Upper lobe of left lung (tissue), 6 donors: ENCODE measurements around the gene MTF2. TPM values are rescaled to one million over a fixed set of nuclear protein-coding genes. Genes with fewer than 3 reads are reported as not detected.

Experiments
- ATAC-seq, 2 donors: fragments of 200-7000 bp; cut with Tn5 transposase; one replicate each; pipeline ENCODE4 v1.9.1; 2022; ENCODE audit warnings: mild to moderate bottlenecking in 2 of 2, moderate library complexity in 2 of 2; ENCODE audit not compliant: low FRiP score in 2 of 2
- DNase-seq, 2 donors: peaks; one replicate each; pipeline ENCODE4 v3.0.0-alpha.2; 2019 to 2020
- H3K27ac ChIP-seq, 4 donors: fragments of 200-600 bp; sonication (generic); one replicate each; pipeline ENCODE4 v1.5.1; 2016 to 2019
- H3K27me3 ChIP-seq, 4 donors: fragments of 200-600 bp; sonication (generic); one replicate each; pipeline ENCODE4 v1.5.1; 2017 to 2019
- H3K36me3 ChIP-seq, 4 donors: fragments of 200-600 bp; sonication (generic); one replicate each; pipeline ENCODE4 v1.5.1; 2016 to 2019
- H3K4me1 ChIP-seq, 4 donors: fragments of 200-600 bp; sonication (generic); one replicate each; pipeline ENCODE4 v1.5.1; 2018 to 2019
- H3K4me3 ChIP-seq, 4 donors: fragments of 200-600 bp; sonication (generic); one replicate each; pipeline ENCODE4 v1.5.1; 2017 to 2019; ENCODE audit warnings: mild to moderate bottlenecking in 2 of 4, moderate library complexity in 1 of 4
- H3K9me3 ChIP-seq, 4 donors: fragments of 200-600 bp; sonication (generic); one replicate each; pipeline ENCODE4 v1.5.1; 2018 to 2019
- CTCF ChIP-seq, 6 experiments: fragments of 450-650 bp in 4 of 6; fragments of 200-600 bp in 2 of 6; sonication (generic) in 2 of 6; IDR thresholded peaks; one replicate each; pipeline ENCODE4 v1.5.1; 2016 to 2019; ENCODE audit warnings: antibody characterized with exemption in 6 of 6
- EP300 ChIP-seq, 4 donors: sonication (generic); formaldehyde crosslinking; IDR thresholded peaks; one replicate each; pipeline ENCODE4 v1.5.1; 2017; ENCODE audit warnings: antibody characterized with exemption in 4 of 4, control low read depth in 2 of 4
- POLR2A ChIP-seq, 4 donors: fragments of 450-650 bp; IDR thresholded peaks; one replicate each; pipeline ENCODE4 v1.5.1; 2016 to 2017; ENCODE audit warnings: antibody characterized with exemption in 4 of 4, mild to moderate bottlenecking in 2 of 4
- POLR2AphosphoS5 ChIP-seq, 2 donors: sonication (generic); formaldehyde crosslinking; IDR thresholded peaks; one replicate each; pipeline ENCODE4 v1.5.1; 2017; ENCODE audit warnings: antibody characterized with exemption in 2 of 2
- WGBS, 2 donors: methylation state at CpG; one replicate each; pipeline ENCODE4 v1.1.5; 2017 to 2018; 5-methylcytosine and 5-hydroxymethylcytosine counted together
- total RNA-seq, 6 donors: library from RNA; depleted of rRNA in 4 of 6; stranded (reverse); fragments of >200 nt in 4 of 6; gene quantifications; one replicate each; pipeline versions ENCODE4 v1.1.0 to v1.2.1, GENCODE V29; 2016 to 2021
- donor health status: DM: no; HTN: no; CAD: no; lungs with moderate emphysema.
- donor health status: DM: no; HTN: yes; CAD: no; lungs with severe emphysema.

MTF2 gene
- total RNA-seq, 6 donors from 2014 or later = 15.4 to 29.4 (median 20.6) TPM

- no peak overlapping the region for H3K27ac ChIP-seq
- TF ChIP-seq CTCF (IDR thresholded peaks at IDR 0.05) (no peak), POLR2A (IDR thresholded peaks at IDR 0.05) (no peak), POLR2AphosphoS5 (IDR thresholded peaks at IDR 0.05) (no peak), EP300 (IDR thresholded peaks at IDR 0.05) (no peak)
- ATAC-seq = no peak
- no peak for DNase-seq
- H3K4me1 ChIP-seq = no peaks in the 10 kb centered on the region
- peaks cover 0 to 12% (median 3%) of the 10 kb centered on the region in 4 donors for H3K36me3 ChIP-seq
- H3K9me3 ChIP-seq = peaks cover 0 to 3% (median 1%) of the 10 kb centered on the region in 4 donors
- no peak overlapping the region for H3K4me3 ChIP-seq
- 92 to 97% methylated on average over 4 of the region's 4 CpGs for WGBS, 2 donors
- H3K27me3 ChIP-seq = no peaks in the 10 kb centered on the region
These were observed 23.1 kb downstream of the MTF2 start for GRCh38 chr1:93102142-93102541.

- DNase-seq = no peak
- 88 to 91% methylated on average over 2 of the region's 2 CpGs for WGBS, 2 donors
- Histone ChIP-seq H3K9me3 (peaks cover 0 to 8% (median 4%) of the 10 kb centered on the region in 4 donors), H3K4me3 (no peak overlapping the region), H3K4me1 (peaks cover 0 to 4% (median under 1%) of the 10 kb centered on the region in 4 donors), H3K36me3 (peaks cover 0 to 16% (median 3%) of the 10 kb centered on the region in 4 donors), H3K27ac (no peak overlapping the region), H3K27me3 (no peaks in the 10 kb centered on the region)
- TF ChIP-seq EP300 (IDR thresholded peaks at IDR 0.05) = no peak
- TF ChIP-seq CTCF (IDR thresholded peaks at IDR 0.05) = no peak
- no peak for TF ChIP-seq POLR2AphosphoS5 (IDR thresholded peaks at IDR 0.05)
- ATAC-seq = no peak
These were observed 27.1 kb downstream of the MTF2 start for GRCh38 chr1:93106226-93106625.

- no peak for DNase-seq
These were observed 28.3 kb downstream of the MTF2 start for GRCh38 chr1:93107395-93107794.

GRCh38 chr1:93108335-93108734 lies 29.3 kb downstream of the MTF2 start:
- Histone ChIP-seq H3K27me3 (no peaks in the 10 kb centered on the region), H3K4me1 (peaks cover 0 to 8% (median 6%) of the 10 kb centered on the region in 4 donors), H3K4me3 (no peak overlapping the region), H3K9me3 (peaks cover 0 to 8% (median 4%) of the 10 kb centered on the region in 4 donors), H3K36me3 (peaks cover 0 to 23% (median 3%) of the 10 kb centered on the region in 4 donors), H3K27ac (no peak overlapping the region)
- no peak for ATAC-seq
- DNase-seq = no peak
- 95 to 96% methylated on average over 2 of the region's 2 CpGs for WGBS, 2 donors
- TF ChIP-seq POLR2A (IDR thresholded peaks at IDR 0.05) = no peak
- no peak for TF ChIP-seq CTCF (IDR thresholded peaks at IDR 0.05)
- no peak for TF ChIP-seq EP300 (IDR thresholded peaks at IDR 0.05)
- no peak for TF ChIP-seq POLR2AphosphoS5 (IDR thresholded peaks at IDR 0.05)

More at GRCh38 chr1:93107395-93107794, 28.3 kb downstream of the MTF2 start:
- 99 to 100% methylated on average over 4 of the region's 4 CpGs for WGBS, 2 donors
- H3K4me1 ChIP-seq = peaks cover 0 to 8% (median 6%) of the 10 kb centered on the region in 4 donors
- H3K27ac ChIP-seq = no peak overlapping the region
- peaks cover 0 to 8% (median 4%) of the 10 kb centered on the region in 4 donors for H3K9me3 ChIP-seq
- no peak overlapping the region for H3K4me3 ChIP-seq
- ATAC-seq = no peak
- H3K27me3 ChIP-seq = no peaks in the 10 kb centered on the region
- TF ChIP-seq CTCF (IDR thresholded peaks at IDR 0.05) (no peak), POLR2AphosphoS5 (IDR thresholded peaks at IDR 0.05) (no peak), POLR2A (IDR thresholded peaks at IDR 0.05) (no peak), EP300 (IDR thresholded peaks at IDR 0.05) (no peak)
- H3K36me3 ChIP-seq = peaks cover 0 to 16% (median 3%) of the 10 kb centered on the region in 4 donors

- Histone ChIP-seq H3K27ac (no peak overlapping the region), H3K4me1 (peaks cover 0 to 8% (median 6%) of the 10 kb centered on the region in 4 donors), H3K9me3 (peaks cover 0 to 8% (median 4%) of the 10 kb centered on the region in 4 donors), H3K36me3 (peaks cover 0 to 18% (median under 1%) of the 10 kb centered on the region in 4 donors), H3K4me3 (no peak overlapping the region), H3K27me3 (no peaks in the 10 kb centered on the region)
- ATAC-seq = no peak
- 100% methylated on average over 2 of the region's 2 CpGs for WGBS, 2 donors
- no peak for DNase-seq
- TF ChIP-seq CTCF (IDR thresholded peaks at IDR 0.05) (no peak), POLR2AphosphoS5 (IDR thresholded peaks at IDR 0.05) (no peak), POLR2A (IDR thresholded peaks at IDR 0.05) (no peak), EP300 (IDR thresholded peaks at IDR 0.05) (no peak)
These were observed 30.5 kb downstream of the MTF2 start for GRCh38 chr1:93109578-93109977.
